HCT116 (cell line): Measurements from ENCODE around the gene POLA1. TPM values are rescaled to one million over a fixed set of nuclear protein-coding genes. Genes with fewer than 3 reads are reported as not detected.

Experiments used
- ATAC-seq: fragments of 200-7000 bp; cut with Tn5 transposase; 2 replicates; pipeline ENCODE4 v1.9.1; 2020; ENCODE audit warnings: mild to moderate bottlenecking, moderate library complexity
- BruUV-seq: library from RNA; stranded (reverse); fragments of 400-500 nt; replicated peaks from 2 replicates; lab custom pipeline; 2021; lab: Mats Ljungman, UMichigan
- CTCF ChIA-PET: fragments of 300-600 bp; sonication (Branson Sonifier 250); formaldehyde crosslinking; loops from one replicate; lab custom pipeline; 2021; ENCODE audit warnings: antibody characterized with exemption; lab: Charles Lee
- POLR2A ChIA-PET: fragments of 300-600, 350-600 bp; sonication (Branson Sonifier 250); formaldehyde crosslinking; loops from one replicate; lab custom pipeline; 2021; ENCODE audit warnings: antibody characterized with exemption; lab: Charles Lee
- RAD21 ChIA-PET, 2 experiments: fragments of 300-600 bp; sonication (Branson Sonifier 250); formaldehyde crosslinking; loops; one replicate each; lab custom pipeline; 2023; ENCODE audit warnings: low total read pairs in 2 of 2; ENCODE audit not compliant: uncharacterized antibody in 2 of 2, unreplicated experiment in 2 of 2, low non-redundant PET in 1 of 2; lab: Charles Lee
- DNase-seq: peaks from one replicate; pipeline ENCODE4 v3.0.0-alpha.2; 2010; ENCODE audit warnings: low read depth, low spot score
- H2AFZ ChIP-seq: fragments of 200-600 bp; shearing (Covaris generic), sonication (generic); 2 replicates; pipeline ENCODE4 v1.6.1; 2017; ENCODE audit warnings: low read depth, mixed run types, mixed read lengths, antibody characterized with exemption, low read length; ENCODE audit not compliant: poor library complexity, severe bottlenecking
- H3K27ac ChIP-seq: 2 replicates; pipeline ENCODE4 v1.5.1; 2012; ENCODE audit warnings: low read depth, low read length
- H3K27me3 ChIP-seq: fragments of 200-600 bp; sonication (generic); 2 replicates; pipeline ENCODE4 v1.6.1; 2016; ENCODE audit warnings: mixed run types, low read length, mixed read lengths; ENCODE audit not compliant: insufficient read depth
- H3K36me3 ChIP-seq, 2 experiments: fragments of 200-500 bp in 1 of 2; fragments of 200-600 bp in 1 of 2; sonication (Bioruptor generic) in 1 of 2; sonication (generic) in 1 of 2; 2 replicates each; pipeline versions ENCODE4 v1.5.1 to v1.6.1; 2014 to 2016; ENCODE audit warnings: low read length in 2 of 2, inconsistent platforms in 1 of 2, mixed read lengths in 1 of 2, mixed run types in 1 of 2; ENCODE audit not compliant: insufficient read depth in 2 of 2, control insufficient read depth in 1 of 2
- H3K4me1 ChIP-seq, 2 experiments: fragments of 200-600 bp in 1 of 2; sonication (generic) in 1 of 2; 2 replicates each; pipeline versions ENCODE4 v1.5.1 to v1.6.1; 2012 to 2017; ENCODE audit warnings: low read length in 2 of 2, inconsistent platforms in 1 of 2, mild to moderate bottlenecking in 1 of 2, mixed read lengths in 1 of 2, mixed run types in 1 of 2, moderate library complexity in 1 of 2; ENCODE audit not compliant: insufficient read depth in 2 of 2, control insufficient read depth in 1 of 2
- H3K4me2 ChIP-seq: fragments of 200-600 bp; sonication (generic); 2 replicates; pipeline ENCODE4 v1.6.1; 2017; ENCODE audit warnings: mixed run types, low read length, mixed read lengths
- H3K4me3 ChIP-seq, 2 experiments: fragments of 200-600 bp in 1 of 2; sonication (generic) in 1 of 2; replicated peaks in 1 of 2; 2 replicates each; pipeline ENCODE4 v1.5.1; 2011 to 2016; ENCODE audit warnings: low read length in 2 of 2, control low read depth in 1 of 2, low read depth in 1 of 2, mild to moderate bottlenecking in 1 of 2, mixed read lengths in 1 of 2, mixed run types in 1 of 2
- H3K79me2 ChIP-seq: fragments of 200-600 bp; sonication (generic); 2 replicates; pipeline ENCODE4 v1.6.1; 2017; ENCODE audit warnings: mild to moderate bottlenecking, mixed run types, low read length, moderate library complexity, mixed read lengths; ENCODE audit not compliant: insufficient read depth
- H3K9ac ChIP-seq: fragments of 200-600 bp; sonication (generic); 2 replicates; pipeline ENCODE4 v1.6.1; 2016; ENCODE audit warnings: low read length, mixed read lengths
- H3K9me2 ChIP-seq: fragments of 200-600 bp; sonication (generic), shearing (Covaris generic); 2 replicates; pipeline ENCODE4 v1.6.1; 2017; ENCODE audit warnings: mixed run types, mild to moderate bottlenecking, moderate library complexity; ENCODE audit not compliant: insufficient read depth
- H3K9me3 ChIP-seq, 2 experiments: fragments of 200-500 bp in 1 of 2; fragments of 200-600 bp in 1 of 2; sonication (Bioruptor generic) in 1 of 2; sonication (generic) in 1 of 2; 2 replicates each; pipeline ENCODE4 v1.6.1; 2014 to 2017; ENCODE audit warnings: low read length in 2 of 2, mixed read lengths in 2 of 2, inconsistent platforms in 1 of 2, low read depth in 1 of 2, mild to moderate bottlenecking in 1 of 2, mixed run types in 1 of 2, moderate library complexity in 1 of 2; ENCODE audit not compliant: control insufficient read depth in 1 of 2, insufficient read depth in 1 of 2
- H4K20me1 ChIP-seq: fragments of 200-600 bp; sonication (generic), shearing (Covaris generic); 2 replicates; pipeline ENCODE4 v1.6.1; 2017; ENCODE audit warnings: mixed run types, mild to moderate bottlenecking, moderate library complexity; ENCODE audit not compliant: insufficient read depth
- ATF3 ChIP-seq: IDR thresholded peaks from 2 replicates; pipeline ENCODE4 v1.6.1; 2012
- CTCF ChIP-seq, 3 experiments: fragments of 200-600 bp in 1 of 3; sonication (generic) in 1 of 3; IDR thresholded peaks in 2 of 3; conservative IDR thresholded peaks in 1 of 3; 2 replicates each; pipeline ENCODE4 v1.5.1; 2012 to 2017; ENCODE audit warnings: low read depth in 2 of 3, low read length in 2 of 3, antibody characterized with exemption in 1 of 3, borderline replicate concordance in 1 of 3, control low read depth in 1 of 3, mild to moderate bottlenecking in 1 of 3, mixed read lengths in 1 of 3, mixed run types in 1 of 3, moderate library complexity in 1 of 3; ENCODE audit not compliant: insufficient read depth in 1 of 3
- EGR1 ChIP-seq: IDR thresholded peaks from 2 replicates; pipeline ENCODE4 v1.6.1; 2012; ENCODE audit warnings: low read depth
- REST ChIP-seq: IDR thresholded peaks from 2 replicates; pipeline ENCODE4 v1.6.1; 2012; ENCODE audit warnings: low read depth
- ZFX ChIP-seq: fragments of 450-650 bp; IDR thresholded peaks from 2 replicates; pipeline ENCODE4 v1.6.1; 2017
- intact Hi-C: fragments of 100-400 bp; cut with micrococcal nuclease; formaldehyde crosslinking; loops from 2 replicates; pipeline ENCODE4 v1.10.0; 2022
- total RNA-seq: library from RNA; stranded (reverse); gene quantifications from one replicate; pipeline ENCODE4 v1.2.1, GENCODE V29; 2021; ENCODE audit not compliant: unreplicated experiment

POLA1 gene
- total RNA-seq, 1 experiment from 2014 or later: 27.0 TPM

- H3K4me3 ChIP-seq: no peak overlapping the region
- no peaks in the 10 kb centered on the region for H3K9me3 ChIP-seq
- no peak overlapping the region for H3K9ac ChIP-seq
- TF ChIP-seq ZFX: no peak
- TF ChIP-seq EGR1: no peak
- no peak for TF ChIP-seq CTCF (IDR thresholded peaks at IDR 0.05 in 2 of 3, conservative IDR thresholded peaks at IDR 0.05 in 1 of 3; ENCODE audit: borderline replicate concordance in 1 of 3, insufficient read depth in 1 of 3, low read depth in 2 of 3, low read length in 2 of 3)
- TF ChIP-seq REST: no peak
- no peak for TF ChIP-seq ATF3
- no peak overlapping the region for H2AFZ ChIP-seq
- CTCF ChIA-PET: no interaction called here
- H4K20me1 ChIP-seq: no peaks in the 10 kb centered on the region
- H3K4me1 ChIP-seq: no peaks in the 10 kb centered on the region
- H3K9me2 ChIP-seq: no peaks in the 10 kb centered on the region
- ATAC-seq (no peak), DNase-seq (no peak)
- H3K27me3 ChIP-seq: no peaks in the 10 kb centered on the region
- no peaks in the 10 kb centered on the region for H3K36me3 ChIP-seq
- POLR2A ChIA-PET: no interaction called here
- no peak overlapping the region for H3K27ac ChIP-seq
- H3K4me2 ChIP-seq: no peak overlapping the region
- H3K79me2 ChIP-seq: no peaks in the 10 kb centered on the region
- no TSS peak for BruUV-seq
- RAD21 ChIA-PET: no interaction called here
- intact Hi-C loops: no loop called here
Observed at GRCh38 chrX:24985120-24985519, 291.4 kb downstream of the POLA1 start.
